GM21423 (cell line): Measurements from ENCODE around the gene TAS2R50.

Experiments
- ATAC-seq: cut with Tn5 transposase; IDR thresholded peaks from one replicate; pipeline ENCODE4 v1.9.1; 2021; ENCODE audit warnings: mild to moderate bottlenecking, moderate library complexity; ENCODE audit not compliant: unreplicated experiment

The TAS2R50 gene

DNA sequence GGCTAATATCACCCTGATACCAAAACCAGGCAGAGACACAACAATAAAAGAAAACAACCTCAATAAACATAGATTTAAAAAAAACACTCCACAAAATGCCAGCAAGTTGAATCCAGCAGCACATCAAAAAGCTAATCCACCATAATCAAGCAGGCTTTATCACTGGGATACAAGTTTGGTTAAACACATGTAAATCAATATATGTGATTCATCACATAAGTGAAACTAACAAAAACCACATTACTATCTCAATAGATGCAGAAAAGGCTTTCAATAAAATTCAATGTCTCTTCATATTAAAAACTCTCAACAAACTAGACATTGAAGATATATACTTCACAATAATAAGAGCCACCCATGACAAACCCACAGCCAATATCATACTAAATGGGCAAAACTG is 30.6 kb downstream of the TAS2R50 start:
- ATAC-seq: no peak

GRCh38 chr12:10952645-10953044 is 34.1 kb downstream of the TAS2R50 start:
- ATAC-seq: no peak

DNA sequence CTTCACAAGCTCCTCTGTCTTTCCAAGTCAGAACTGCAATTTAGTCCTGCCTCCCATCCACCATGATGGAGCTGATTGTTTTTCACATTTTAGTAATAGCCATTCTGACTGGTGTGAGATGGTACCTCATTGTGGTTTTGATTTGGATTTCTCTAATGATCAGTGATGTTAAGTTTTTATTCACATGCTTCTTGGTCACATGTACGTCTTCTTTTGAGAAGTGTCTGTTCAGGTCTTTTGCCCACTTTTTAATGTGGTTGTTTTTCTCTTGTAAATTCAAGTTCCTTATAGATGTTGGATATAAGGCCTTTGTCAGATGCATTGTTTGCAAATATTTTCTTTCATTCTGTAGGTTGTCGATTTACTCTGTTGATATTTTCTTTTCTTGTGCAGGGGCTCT is 43.5 kb downstream of the TAS2R50 start:
- no peak for ATAC-seq

DNA sequence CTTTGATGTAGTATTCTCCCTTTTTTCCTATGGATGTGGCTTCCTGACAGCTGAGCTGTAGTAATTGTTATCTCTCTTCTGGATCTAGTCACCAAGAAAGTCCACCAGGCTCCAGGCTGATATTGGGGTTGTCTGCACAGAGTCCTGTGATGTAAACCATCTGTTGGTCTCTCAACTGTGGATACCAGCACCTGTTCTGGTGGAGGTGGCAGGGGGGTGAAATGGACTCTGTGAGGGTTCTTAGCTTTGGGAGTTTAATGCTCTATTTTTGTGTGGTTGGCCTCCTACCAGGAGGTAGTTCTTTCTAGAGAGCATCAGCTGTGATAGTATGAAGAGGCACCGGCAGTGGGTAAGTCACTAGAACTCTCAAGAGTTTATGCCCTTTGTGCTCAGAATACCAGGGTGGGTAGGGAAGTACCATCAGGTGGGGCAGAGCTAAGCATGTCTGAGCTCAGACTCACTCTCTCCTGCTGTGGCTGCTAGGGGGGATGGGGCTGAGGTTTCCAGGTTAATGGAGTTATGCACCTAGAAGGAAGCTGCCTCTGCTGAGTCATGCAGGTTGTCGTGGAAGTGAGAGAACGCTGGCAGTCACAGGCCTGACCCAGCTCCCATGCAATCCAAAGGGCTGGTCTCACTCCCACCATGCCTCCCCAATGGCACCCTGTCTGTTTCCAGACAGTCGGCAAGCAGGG is 44.6 kb downstream of the TAS2R50 start:
- ATAC-seq: no peak

GRCh38 chr12:10941369-10941768 is 45.3 kb downstream of the TAS2R50 start:
- ATAC-seq: no peak

DNA sequence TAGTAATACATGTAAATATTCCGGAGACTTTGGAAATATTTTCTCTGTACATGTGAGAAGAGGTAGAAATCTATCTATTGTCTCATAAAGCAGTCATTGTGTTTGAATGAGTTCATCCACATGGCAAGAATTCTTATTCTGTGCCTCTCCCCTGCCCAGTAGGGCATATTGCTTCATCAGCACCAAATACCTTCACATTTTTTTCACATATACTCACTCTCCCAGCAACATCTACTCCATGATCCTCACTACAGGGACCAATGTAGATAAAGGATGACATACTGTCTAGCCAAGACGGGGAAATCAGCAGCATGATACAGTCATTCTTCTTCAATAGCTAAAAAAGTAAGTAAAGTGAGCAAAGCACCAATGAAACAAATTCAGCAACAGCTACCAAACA is 46.3 kb downstream of the TAS2R50 start:
- no peak for ATAC-seq

- ATAC-seq: no peak
Measured at GRCh38 chr12:10939163-10939562, 47.5 kb downstream of the TAS2R50 start, which contains the start of gene TAS2R14. TSS of gene TAS2R14 (minus strand) at chr12:10939263. CDS start at chr12:10939207, 56 bp downstream.

DNA sequence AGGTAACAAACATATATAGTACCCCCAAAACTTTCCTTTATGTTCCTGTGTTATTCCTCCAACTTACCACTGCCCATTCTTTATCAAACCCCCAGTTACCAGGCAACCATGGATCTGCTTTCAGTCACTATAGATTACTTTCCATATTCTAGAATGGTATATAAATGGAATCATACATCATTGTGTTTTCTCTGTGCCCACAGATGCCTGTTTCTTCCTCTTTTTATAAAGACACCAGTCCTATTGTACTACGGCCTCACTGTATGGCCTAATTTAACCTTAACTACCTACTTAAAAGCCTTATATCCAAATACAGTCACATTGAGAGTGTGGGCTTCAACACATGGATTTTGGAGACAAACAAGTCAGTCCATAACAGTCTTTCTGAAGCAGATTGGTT is 50.2 kb downstream of the TAS2R50 start:
- no peak for ATAC-seq
